Kidney epithelial cell (primary cell): ENCODE results near the gene GPR137. TPM values are rescaled to one million over a fixed set of nuclear protein-coding genes. Genes with fewer than 3 reads are reported as not detected.
"Not testable (repeated sequence)": the region's sequence is repeated elsewhere in the genome, so short reads cannot be mapped to it uniquely, and the experiment has no call there.

ENCODE experiments used
- DNase-seq: peaks from one replicate; pipeline ENCODE4 v3.0.0-alpha.2; 2010; ENCODE audit warnings: low read depth
- H3K27me3 ChIP-seq: 2 replicates; pipeline ENCODE4 v1.6.0; 2011; ENCODE audit warnings: low read length; ENCODE audit not compliant: control insufficient read depth, insufficient read depth
- H3K36me3 ChIP-seq: 2 replicates; pipeline ENCODE4 v1.5.1; 2011; ENCODE audit warnings: low read length; ENCODE audit not compliant: control insufficient read depth, insufficient read depth
- H3K4me3 ChIP-seq: 2 replicates; pipeline ENCODE4 v1.5.1; 2011; ENCODE audit warnings: low read depth, mild to moderate bottlenecking, control low read depth, low read length
- CTCF ChIP-seq: IDR thresholded peaks from 2 replicates; pipeline ENCODE4 v1.5.1; 2011; ENCODE audit warnings: mild to moderate bottlenecking, moderate library complexity, low read length, control low read depth, inconsistent platforms; ENCODE audit not compliant: insufficient read depth, poor library complexity, severe bottlenecking
- total RNA-seq: library from RNA; depleted of rRNA; stranded (reverse); fragments of >200 nt; gene quantifications from 2 replicates; pipeline ENCODE4 v1.2.3, GENCODE V29; 2015

GPR137 gene
- total RNA-seq, 1 donor from 2014 or later, result 21.9 TPM

GRCh38 chr11:64323373-64323772, 37.7 kb downstream of the GPR137 start:
- Histone ChIP-seq H3K4me3 (no peak overlapping the region), H3K27me3 (no peaks in the 10 kb centered on the region), H3K36me3 (peaks cover 3% of the 10 kb centered on the region)
- TF ChIP-seq CTCF, result no peak
- no peak for DNase-seq

GRCh38 chr11:64323984-64324383, 38.3 kb downstream of the GPR137 start:
- not testable (repeated sequence) for DNase-seq, H3K36me3 ChIP-seq, H3K27me3 ChIP-seq, H3K4me3 ChIP-seq

GRCh38 chr11:64324692-64325469, 39.2 kb downstream of the GPR137 start:
- no peak for TF ChIP-seq CTCF
- Histone ChIP-seq H3K27me3 (no peaks in the 10 kb centered on the region), H3K36me3 (peaks cover 3% of the 10 kb centered on the region), H3K4me3 (no peak overlapping the region)
- no peak for DNase-seq

- no peaks in the 10 kb centered on the region for H3K27me3 ChIP-seq
- no peak for DNase-seq
Measured at GRCh38 chr11:64327375-64327774, 41.7 kb downstream of the GPR137 start.

GRCh38 chr11:64327993-64328392, 42.3 kb downstream of the GPR137 start:
- Histone ChIP-seq H3K27me3 (no peaks in the 10 kb centered on the region), H3K4me3 (no peak overlapping the region), H3K36me3 (no peaks in the 10 kb centered on the region)
- no peak for TF ChIP-seq CTCF
- DNase-seq, result no peak

More at GRCh38 chr11:64327375-64327774, 41.7 kb downstream of the GPR137 start:
- Histone ChIP-seq H3K36me3 (peaks cover under 1% of the 10 kb centered on the region), H3K4me3 (no peak overlapping the region)
- no peak for TF ChIP-seq CTCF

GRCh38 chr11:64330888-64331287, 45.2 kb downstream of the GPR137 start:
- Histone ChIP-seq H3K36me3 (no peaks in the 10 kb centered on the region), H3K4me3 (no peak overlapping the region), H3K27me3 (no peaks in the 10 kb centered on the region)
- no peak for DNase-seq
- TF ChIP-seq CTCF, result no peak
